Effector memory CD4-positive, alpha-beta T cell (primary cell): ENCODE measurements around the gene KIF3A.

Source experiments
- DNase-seq, 3 donors: peaks; one replicate each; pipeline ENCODE4 v3.0.0-alpha.2; 2020
- H3K27ac ChIP-seq: 2 replicates; pipeline ENCODE4 v1.7.0; 2013; ENCODE audit warnings: mild to moderate bottlenecking, low read length, moderate library complexity; ENCODE audit not compliant: insufficient read depth, poor library complexity, severe bottlenecking
- H3K27me3 ChIP-seq: replicated peaks from 2 replicates; pipeline ENCODE4 v1.7.0; 2013; ENCODE audit warnings: mild to moderate bottlenecking, low read length; ENCODE audit not compliant: insufficient read depth, control insufficient read depth, poor library complexity, severe bottlenecking
- H3K36me3 ChIP-seq: 2 replicates; pipeline ENCODE4 v1.7.0; 2013; ENCODE audit warnings: mild to moderate bottlenecking, low read length, moderate library complexity; ENCODE audit not compliant: control insufficient read depth, insufficient read depth
- H3K4me1 ChIP-seq: 2 replicates; pipeline ENCODE4 v1.7.0; 2013; ENCODE audit warnings: low read length, mild to moderate bottlenecking; ENCODE audit not compliant: control insufficient read depth, insufficient read depth, poor library complexity, severe bottlenecking
- H3K4me3 ChIP-seq: 2 replicates; pipeline ENCODE4 v1.7.0; 2013; ENCODE audit warnings: low read length, low read depth, mild to moderate bottlenecking; ENCODE audit not compliant: insufficient read depth, poor library complexity, severe bottlenecking
- H3K9me3 ChIP-seq: 2 replicates; pipeline ENCODE4 v1.7.0; 2013; ENCODE audit warnings: mild to moderate bottlenecking, low read length, moderate library complexity; ENCODE audit not compliant: control insufficient read depth

Gene KIF3A

GRCh38 chr5:132681476-132681831 lies 55.9 kb downstream of the KIF3A start:
- H3K4me3 ChIP-seq: no peak overlapping the region
- H3K36me3 ChIP-seq: no peaks in the 10 kb centered on the region
- no peaks in the 10 kb centered on the region for H3K4me1 ChIP-seq
- H3K27me3 ChIP-seq: no peaks in the 10 kb centered on the region
- DNase-seq: no peak
- H3K9me3 ChIP-seq: no peaks in the 10 kb centered on the region
- no peak overlapping the region for H3K27ac ChIP-seq

GRCh38 chr5:132680780-132681475 lies 56.4 kb downstream of the KIF3A start:
- no peaks in the 10 kb centered on the region for H3K9me3 ChIP-seq
- no peaks in the 10 kb centered on the region for H3K4me1 ChIP-seq
- no peak overlapping the region for H3K27ac ChIP-seq
- no peak for DNase-seq
- H3K4me3 ChIP-seq: no peak overlapping the region
- H3K36me3 ChIP-seq: no peaks in the 10 kb centered on the region
- no peaks in the 10 kb centered on the region for H3K27me3 ChIP-seq

DNA sequence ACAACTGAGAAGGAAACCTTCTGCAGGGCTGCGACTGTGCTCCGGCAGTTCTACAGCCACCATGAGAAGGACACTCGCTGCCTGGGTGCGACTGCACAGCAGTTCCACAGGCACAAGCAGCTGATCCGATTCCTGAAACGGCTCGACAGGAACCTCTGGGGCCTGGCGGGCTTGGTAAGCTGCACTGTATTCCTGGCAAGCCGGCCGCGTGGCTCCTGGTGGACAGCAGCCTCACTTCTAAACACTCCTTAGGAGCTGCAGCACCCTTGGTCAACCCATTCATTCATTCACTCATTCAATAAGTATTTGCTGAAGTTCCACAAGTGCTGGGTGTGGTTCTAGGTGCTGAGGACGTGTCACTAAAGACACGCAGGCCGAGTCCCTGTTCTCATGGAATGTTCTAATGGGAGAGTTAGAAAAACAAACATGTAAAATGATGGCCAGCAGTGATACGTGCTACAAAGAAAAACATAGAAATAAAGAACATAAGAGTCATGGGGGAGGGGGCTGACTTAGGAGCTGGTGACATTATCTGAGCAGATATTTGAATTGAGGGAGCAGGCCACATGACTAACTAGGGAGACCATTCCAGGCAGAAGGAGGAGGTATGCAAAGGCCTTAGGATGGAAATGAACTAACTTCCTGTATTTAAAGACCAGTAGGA lies 57.5 kb downstream of the KIF3A start:
- no peaks in the 10 kb centered on the region for H3K9me3 ChIP-seq
- no peaks in the 10 kb centered on the region for H3K27me3 ChIP-seq
- no peak overlapping the region for H3K4me3 ChIP-seq
- no peaks in the 10 kb centered on the region for H3K36me3 ChIP-seq
- no peak for DNase-seq
- H3K27ac ChIP-seq: no peak overlapping the region
- H3K4me1 ChIP-seq: peaks cover 6% of the 10 kb centered on the region

GRCh38 chr5:132679166-132679565 lies 58.2 kb downstream of the KIF3A start:
- no peak for DNase-seq
- Histone ChIP-seq H3K9me3 (no peaks in the 10 kb centered on the region), H3K36me3 (no peaks in the 10 kb centered on the region), H3K27me3 (no peaks in the 10 kb centered on the region), H3K27ac (no peak overlapping the region), H3K4me3 (no peak overlapping the region), H3K4me1 (peaks cover 6% of the 10 kb centered on the region)

DNA sequence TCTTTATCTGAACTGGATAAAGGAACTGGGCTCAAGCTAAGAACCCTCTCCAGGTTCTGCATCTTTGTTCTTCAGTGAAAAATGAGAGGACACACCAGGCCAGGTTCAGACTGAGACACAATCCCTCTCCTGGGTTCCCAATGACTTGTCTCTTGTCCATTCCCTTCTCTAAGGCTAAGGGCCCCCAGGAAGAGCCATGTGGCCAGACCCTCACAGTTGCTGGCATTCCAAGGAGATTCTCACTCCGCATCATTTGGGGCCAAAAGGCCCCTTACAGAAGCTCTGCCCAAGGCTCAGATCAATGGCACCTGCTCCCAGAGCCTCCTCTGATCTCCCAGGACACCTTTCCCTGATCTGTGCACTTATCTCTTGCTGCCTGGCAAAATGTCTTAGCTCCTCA lies 58.6 kb downstream of the KIF3A start:
- Histone ChIP-seq H3K4me1 (peaks cover 6% of the 10 kb centered on the region), H3K27me3 (no peaks in the 10 kb centered on the region), H3K9me3 (no peaks in the 10 kb centered on the region), H3K36me3 (no peaks in the 10 kb centered on the region), H3K27ac (no peak overlapping the region), H3K4me3 (no peak overlapping the region)
- DNase-seq: no peak

DNA sequence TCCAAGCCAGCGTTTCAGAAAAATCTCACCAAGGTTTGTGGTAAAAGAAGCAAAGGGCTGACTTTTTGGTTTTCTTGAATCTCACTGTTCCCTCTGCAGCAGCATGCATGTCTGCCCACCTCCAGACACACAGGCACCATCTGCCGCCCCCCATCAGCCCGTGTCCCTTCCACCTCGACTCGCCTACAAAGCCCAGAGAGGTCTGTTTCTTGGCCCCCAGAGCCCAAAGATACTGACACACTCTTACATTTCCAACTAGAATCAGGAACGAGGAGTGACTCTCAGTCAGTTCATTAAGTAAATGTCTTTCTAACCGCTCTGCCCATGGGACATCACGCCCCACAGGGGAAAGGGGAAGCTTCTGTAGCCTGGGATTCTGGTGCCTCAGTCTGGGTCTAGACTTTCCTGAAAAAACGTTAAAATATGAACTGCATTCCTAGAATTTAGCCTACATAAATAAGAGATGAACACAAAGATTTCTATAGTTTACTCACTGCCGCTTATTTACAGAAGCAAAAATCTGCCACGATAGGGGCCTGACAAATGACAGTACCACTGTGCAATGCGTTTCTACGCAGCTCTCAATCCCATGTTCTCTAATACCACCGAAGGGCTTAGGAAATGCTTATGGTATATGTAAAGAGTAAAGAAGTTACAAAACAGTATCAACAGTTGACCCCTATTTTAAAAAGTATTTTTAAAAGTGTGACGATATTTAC lies 59.5 kb downstream of the KIF3A start:
- no peak for DNase-seq
- Histone ChIP-seq H3K27me3 (no peaks in the 10 kb centered on the region), H3K4me3 (no peak overlapping the region), H3K4me1 (peaks cover 6% of the 10 kb centered on the region), H3K9me3 (no peaks in the 10 kb centered on the region), H3K36me3 (no peaks in the 10 kb centered on the region), H3K27ac (no peak overlapping the region)

GRCh38 chr5:132677191-132677590 lies 60.2 kb downstream of the KIF3A start:
- no peak for DNase-seq
- Histone ChIP-seq H3K36me3 (no peaks in the 10 kb centered on the region), H3K4me3 (no peak overlapping the region), H3K27ac (no peak overlapping the region), H3K4me1 (peaks cover 6% of the 10 kb centered on the region), H3K9me3 (no peaks in the 10 kb centered on the region), H3K27me3 (no peaks in the 10 kb centered on the region)

GRCh38 chr5:132675936-132676689 lies 61.2 kb downstream of the KIF3A start:
- Histone ChIP-seq H3K4me1 (peaks cover 6% of the 10 kb centered on the region), H3K27ac (no peak overlapping the region), H3K36me3 (no peaks in the 10 kb centered on the region), H3K27me3 (no peaks in the 10 kb centered on the region), H3K4me3 (no peak overlapping the region), H3K9me3 (no peaks in the 10 kb centered on the region)
- DNase-seq: no peak

DNA sequence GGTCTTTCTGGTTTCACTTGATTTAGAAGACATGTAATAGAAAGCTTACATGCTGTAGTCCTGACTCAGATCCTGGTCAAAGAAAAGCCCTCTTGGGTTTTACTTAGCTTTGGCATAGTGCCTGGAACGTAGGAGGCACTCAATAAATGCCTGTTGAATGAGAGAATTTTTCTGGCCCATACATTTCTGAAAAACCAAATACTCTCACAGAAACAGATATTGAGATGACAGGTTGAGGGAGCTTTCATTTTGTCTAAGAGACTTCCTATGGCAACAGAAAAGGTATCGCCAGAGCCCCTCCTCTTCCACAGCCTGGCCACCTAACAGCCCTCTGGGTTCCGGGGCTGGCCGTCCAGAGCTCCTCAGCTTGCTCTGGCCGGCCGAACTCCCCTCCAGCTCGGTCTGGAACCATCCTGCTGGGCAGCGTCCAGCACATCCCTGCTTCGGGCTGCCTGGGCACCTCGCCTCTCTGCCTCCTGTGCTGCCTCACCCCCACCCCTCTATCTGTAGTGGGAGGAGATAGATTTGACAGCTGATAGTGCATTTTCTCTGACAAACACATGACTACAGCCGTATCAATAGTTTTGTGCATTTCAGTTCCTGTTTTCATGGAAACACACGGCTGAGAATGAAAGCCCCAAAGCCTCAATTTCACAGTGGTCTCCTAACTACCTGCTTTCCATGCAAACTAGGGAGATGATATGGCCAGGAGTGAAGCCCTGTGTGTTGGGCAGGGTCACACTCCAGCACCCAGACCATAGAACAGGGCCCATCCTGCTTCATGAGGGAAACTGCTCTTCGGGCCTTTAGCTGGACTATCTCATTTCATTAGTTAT lies 62.5 kb downstream of the KIF3A start:
- Histone ChIP-seq H3K27ac (no peak overlapping the region), H3K36me3 (no peaks in the 10 kb centered on the region), H3K4me3 (peak overlapping the region; percentile 16), H3K9me3 (no peaks in the 10 kb centered on the region), H3K27me3 (no peaks in the 10 kb centered on the region), H3K4me1 (peaks cover 6% of the 10 kb centered on the region)
- no peak for DNase-seq
